HCT116 (cell line): Measurements from ENCODE around the gene TTC9B.

Source experiments
- EGR1 ChIP-seq: IDR thresholded peaks from 2 replicates; pipeline ENCODE4 v1.6.1; 2012; ENCODE audit warnings: low read depth
- EZH2 ChIP-seq: fragments of 200-600 bp; sonication (generic); IDR thresholded peaks from 2 replicates; pipeline ENCODE4 v1.6.1; 2017; ENCODE audit warnings: antibody characterized with exemption, mixed run types
- EZH2phosphoT487 ChIP-seq: fragments of 200-600 bp; IDR thresholded peaks from 2 replicates; pipeline ENCODE4 v1.6.1; 2018; ENCODE audit warnings: antibody characterized with exemption, borderline replicate concordance
- JUND ChIP-seq: IDR thresholded peaks from 2 replicates; pipeline ENCODE4 v1.6.1; 2012
- POLR2A ChIP-seq: IDR thresholded peaks from 2 replicates; pipeline ENCODE4 v1.7.0; 2011; ENCODE audit warnings: borderline replicate concordance; ENCODE audit not compliant: insufficient read depth, insufficient read length; ENCODE audit errors: extremely low read depth
- SP1 ChIP-seq: IDR thresholded peaks from 2 replicates; pipeline ENCODE4 v1.6.1; 2012; ENCODE audit warnings: low read depth
- YY1 ChIP-seq: IDR thresholded peaks from 2 replicates; pipeline ENCODE4 v1.6.1; 2011; ENCODE audit warnings: low read length, low read depth, moderate library complexity, mild to moderate bottlenecking; ENCODE audit not compliant: insufficient replicate concordance; ENCODE audit errors: extremely low read depth
- TF ChIP-seq, protein P1 (sequence below), 3 experiments: fragments of 200-600 bp in 1 of 3; sonication (generic) in 1 of 3; IDR thresholded peaks in 2 of 3; conservative IDR thresholded peaks in 1 of 3; 2 replicates each; pipeline ENCODE4 v1.5.1; 2012 to 2017; ENCODE audit warnings: low read depth in 2 of 3, low read length in 2 of 3, antibody characterized with exemption in 1 of 3, borderline replicate concordance in 1 of 3, control low read depth in 1 of 3, mild to moderate bottlenecking in 1 of 3, mixed read lengths in 1 of 3, mixed run types in 1 of 3, moderate library complexity in 1 of 3; ENCODE audit not compliant: insufficient read depth in 1 of 3
- TF ChIP-seq, protein P2 (sequence below): IDR thresholded peaks from 2 replicates; pipeline ENCODE4 v1.6.1; 2012
- TF ChIP-seq, protein P3 (sequence below): IDR thresholded peaks from 2 replicates; pipeline ENCODE4 v1.6.1; 2012; ENCODE audit warnings: low read depth

GRCh38 chr19:40229926-40230417 lies 11.8 kb upstream of the TTC9B start:
- TF ChIP-seq, protein P1, sequence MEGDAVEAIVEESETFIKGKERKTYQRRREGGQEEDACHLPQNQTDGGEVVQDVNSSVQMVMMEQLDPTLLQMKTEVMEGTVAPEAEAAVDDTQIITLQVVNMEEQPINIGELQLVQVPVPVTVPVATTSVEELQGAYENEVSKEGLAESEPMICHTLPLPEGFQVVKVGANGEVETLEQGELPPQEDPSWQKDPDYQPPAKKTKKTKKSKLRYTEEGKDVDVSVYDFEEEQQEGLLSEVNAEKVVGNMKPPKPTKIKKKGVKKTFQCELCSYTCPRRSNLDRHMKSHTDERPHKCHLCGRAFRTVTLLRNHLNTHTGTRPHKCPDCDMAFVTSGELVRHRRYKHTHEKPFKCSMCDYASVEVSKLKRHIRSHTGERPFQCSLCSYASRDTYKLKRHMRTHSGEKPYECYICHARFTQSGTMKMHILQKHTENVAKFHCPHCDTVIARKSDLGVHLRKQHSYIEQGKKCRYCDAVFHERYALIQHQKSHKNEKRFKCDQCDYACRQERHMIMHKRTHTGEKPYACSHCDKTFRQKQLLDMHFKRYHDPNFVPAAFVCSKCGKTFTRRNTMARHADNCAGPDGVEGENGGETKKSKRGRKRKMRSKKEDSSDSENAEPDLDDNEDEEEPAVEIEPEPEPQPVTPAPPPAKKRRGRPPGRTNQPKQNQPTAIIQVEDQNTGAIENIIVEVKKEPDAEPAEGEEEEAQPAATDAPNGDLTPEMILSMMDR (IDR thresholded peaks at IDR 0.05 in 2 of 3, conservative IDR thresholded peaks at IDR 0.05 in 1 of 3; ENCODE audit: borderline replicate concordance in 1 of 3, insufficient read depth in 1 of 3, low read depth in 2 of 3, low read length in 2 of 3), result no peak
- TF ChIP-seq JUND, result no peak
- no peak for TF ChIP-seq POLR2A
- no peak for TF ChIP-seq EZH2phosphoT487
- TF ChIP-seq, protein P2, sequence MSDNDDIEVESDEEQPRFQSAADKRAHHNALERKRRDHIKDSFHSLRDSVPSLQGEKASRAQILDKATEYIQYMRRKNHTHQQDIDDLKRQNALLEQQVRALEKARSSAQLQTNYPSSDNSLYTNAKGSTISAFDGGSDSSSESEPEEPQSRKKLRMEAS, result no peak
- no peak for TF ChIP-seq SP1
- TF ChIP-seq, protein P3, sequence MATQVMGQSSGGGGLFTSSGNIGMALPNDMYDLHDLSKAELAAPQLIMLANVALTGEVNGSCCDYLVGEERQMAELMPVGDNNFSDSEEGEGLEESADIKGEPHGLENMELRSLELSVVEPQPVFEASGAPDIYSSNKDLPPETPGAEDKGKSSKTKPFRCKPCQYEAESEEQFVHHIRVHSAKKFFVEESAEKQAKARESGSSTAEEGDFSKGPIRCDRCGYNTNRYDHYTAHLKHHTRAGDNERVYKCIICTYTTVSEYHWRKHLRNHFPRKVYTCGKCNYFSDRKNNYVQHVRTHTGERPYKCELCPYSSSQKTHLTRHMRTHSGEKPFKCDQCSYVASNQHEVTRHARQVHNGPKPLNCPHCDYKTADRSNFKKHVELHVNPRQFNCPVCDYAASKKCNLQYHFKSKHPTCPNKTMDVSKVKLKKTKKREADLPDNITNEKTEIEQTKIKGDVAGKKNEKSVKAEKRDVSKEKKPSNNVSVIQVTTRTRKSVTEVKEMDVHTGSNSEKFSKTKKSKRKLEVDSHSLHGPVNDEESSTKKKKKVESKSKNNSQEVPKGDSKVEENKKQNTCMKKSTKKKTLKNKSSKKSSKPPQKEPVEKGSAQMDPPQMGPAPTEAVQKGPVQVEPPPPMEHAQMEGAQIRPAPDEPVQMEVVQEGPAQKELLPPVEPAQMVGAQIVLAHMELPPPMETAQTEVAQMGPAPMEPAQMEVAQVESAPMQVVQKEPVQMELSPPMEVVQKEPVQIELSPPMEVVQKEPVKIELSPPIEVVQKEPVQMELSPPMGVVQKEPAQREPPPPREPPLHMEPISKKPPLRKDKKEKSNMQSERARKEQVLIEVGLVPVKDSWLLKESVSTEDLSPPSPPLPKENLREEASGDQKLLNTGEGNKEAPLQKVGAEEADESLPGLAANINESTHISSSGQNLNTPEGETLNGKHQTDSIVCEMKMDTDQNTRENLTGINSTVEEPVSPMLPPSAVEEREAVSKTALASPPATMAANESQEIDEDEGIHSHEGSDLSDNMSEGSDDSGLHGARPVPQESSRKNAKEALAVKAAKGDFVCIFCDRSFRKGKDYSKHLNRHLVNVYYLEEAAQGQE, result no peak
- no peak for TF ChIP-seq YY1
- TF ChIP-seq EZH2, result no peak
- no peak for TF ChIP-seq EGR1
